Omental fat pad (tissue), 4 donors: ENCODE data around the gene NUBPL. TPM values are rescaled to one million over a fixed set of nuclear protein-coding genes. Genes with fewer than 3 reads are reported as not detected.

Experiments
- ATAC-seq: fragments of 150-250 bp; one replicate; pipeline ENCODE4 v1.9.1; 2016; ENCODE audit warnings: mild to moderate bottlenecking, moderate library complexity; ENCODE audit not compliant: low FRiP score
- DNase-seq: peaks from one replicate; pipeline ENCODE4 v3.0.0-alpha.2; 2019; ENCODE audit warnings: low spot score
- CTCF ChIP-seq, 3 donors: fragments of 450-650 bp; IDR thresholded peaks; one replicate each; pipeline ENCODE4 v1.5.1; 2016 to 2017; ENCODE audit warnings: antibody characterized with exemption in 3 of 3, mild to moderate bottlenecking in 3 of 3, moderate library complexity in 2 of 3
- total RNA-seq, 4 donors: library from RNA; depleted of rRNA; stranded (reverse); fragments of >200 nt; gene quantifications; one replicate each; pipeline ENCODE4 v1.1.0, GENCODE V29; 2016

Gene NUBPL
- total RNA-seq, 4 donors from 2014 or later = 9.0 to 12.9 (median 10.9) TPM

GRCh38 chr14:31876741-31877140 lies 315.5 kb downstream of the NUBPL start:
- DNase-seq (no peak), ATAC-seq (no peak)
- TF ChIP-seq CTCF (IDR thresholded peaks at IDR 0.05) = no peak

DNA sequence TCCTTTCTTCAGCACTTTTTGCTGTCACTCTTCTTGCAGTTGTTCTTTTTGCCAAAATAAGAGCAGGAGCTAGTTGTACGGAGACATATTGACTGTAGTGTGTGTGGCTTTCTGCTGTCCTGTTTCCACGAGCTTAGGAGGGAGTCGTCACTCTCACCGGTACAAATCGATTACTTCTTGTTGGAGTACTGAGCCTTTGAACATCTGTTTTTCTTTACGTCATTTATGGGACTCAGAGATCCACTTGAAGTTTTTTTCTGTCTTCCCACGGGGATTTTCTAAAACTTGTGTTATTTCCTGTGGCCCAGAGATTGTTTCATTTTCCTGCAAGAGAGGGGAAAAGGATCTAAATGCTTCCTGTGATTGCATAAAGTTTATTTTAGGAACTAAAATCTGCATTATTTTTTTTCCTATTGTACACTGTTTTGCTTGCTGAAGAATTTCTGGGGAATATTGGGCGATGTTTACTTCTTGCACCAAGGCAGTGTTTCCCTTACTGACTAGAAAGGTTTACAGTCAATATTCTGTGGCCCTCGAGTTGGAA lies 316.1 kb downstream of the NUBPL start:
- TF ChIP-seq CTCF (IDR thresholded peaks at IDR 0.05) = no peak
- DNase-seq (no peak), ATAC-seq (no peak)

GRCh38 chr14:31879661-31880348 lies 318.6 kb downstream of the NUBPL start:
- ATAC-seq = no peak
- no peak for DNase-seq
- no peak for TF ChIP-seq CTCF (IDR thresholded peaks at IDR 0.05)

DNA sequence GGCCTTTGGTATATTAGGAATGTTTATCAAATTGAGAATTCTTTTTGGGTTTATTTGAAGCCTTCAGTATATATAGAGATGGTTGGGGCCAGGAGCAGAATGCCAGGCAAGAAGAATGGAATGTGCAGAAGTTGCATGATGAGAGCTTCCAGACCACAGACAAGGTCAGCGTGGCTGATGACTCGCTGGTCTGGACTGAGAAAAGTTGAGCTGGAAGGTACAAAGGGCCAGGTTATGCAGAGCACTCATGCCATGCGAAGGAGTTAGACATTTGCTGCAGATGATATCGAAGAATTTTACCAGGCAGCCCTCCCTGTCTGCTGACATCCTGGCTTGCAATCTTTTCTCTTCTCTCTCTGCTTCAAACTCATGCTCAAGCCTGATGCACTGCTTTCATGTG lies 319.7 kb downstream of the NUBPL start:
- ATAC-seq = peak; percentile 78
- TF ChIP-seq CTCF (IDR thresholded peaks at IDR 0.05) = no peak

DNA sequence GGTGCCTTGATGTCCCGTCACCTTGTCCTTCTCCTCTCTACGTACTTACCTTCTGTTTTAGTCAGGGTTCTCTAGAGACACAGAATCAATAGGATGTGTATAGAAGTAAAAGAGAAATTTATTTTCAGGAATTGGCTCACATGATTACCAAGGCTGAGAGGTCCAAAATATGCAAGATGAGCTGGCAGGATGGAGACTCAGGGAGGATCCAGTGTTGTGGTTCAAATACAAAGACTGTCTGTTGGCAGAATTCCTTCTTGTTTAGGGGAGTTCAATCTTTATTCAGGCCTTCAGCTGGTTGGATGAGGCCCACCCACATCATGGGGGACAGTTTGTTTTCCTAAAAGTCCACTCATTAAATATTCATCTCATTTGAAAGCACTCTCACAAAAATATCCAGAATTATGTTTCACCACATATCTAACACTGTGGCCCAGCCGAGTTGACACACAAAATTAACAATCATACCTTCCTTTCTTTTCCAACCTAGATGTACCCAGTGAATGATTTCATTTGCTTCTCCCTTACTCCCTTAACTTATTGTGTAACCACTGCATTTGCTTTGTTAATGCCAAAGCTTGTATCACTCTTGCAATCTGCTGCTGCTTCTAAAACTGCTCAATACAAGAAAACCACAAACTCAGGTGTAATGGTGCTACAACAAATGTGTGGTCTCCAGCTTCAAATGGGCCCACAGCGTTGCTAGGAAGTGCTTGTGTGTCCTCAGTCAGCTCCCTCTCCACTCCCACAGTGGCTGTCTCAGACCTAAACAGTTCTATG lies 320.5 kb downstream of the NUBPL start:
- DNase-seq = no peak
- ATAC-seq = no peak
- TF ChIP-seq CTCF (IDR thresholded peaks at IDR 0.05) = no peak

More for the DNA sequence above, 319.7 kb downstream of the NUBPL start:
- DNase-seq = no peak

GRCh38 chr14:31884238-31884637 lies 323.0 kb downstream of the NUBPL start:
- ATAC-seq (no peak), DNase-seq (no peak)
- TF ChIP-seq CTCF (IDR thresholded peaks at IDR 0.05) = no peak
